ENCODE measurements around the gene SDR42E2.

GRCh38 chr16:22189473-22190080, 27.3 kb downstream of the SDR42E2 start:
- TF ChIP-seq CTCF (IDR thresholded peaks at IDR 0.05; ENCODE audit: borderline replicate concordance, extremely low read depth, low read length, poor library complexity, severe bottlenecking): no peak
- no peak for TF ChIP-seq EZH2 (IDR thresholded peaks at IDR 0.05; ENCODE audit: borderline replicate concordance, low read depth, low read length, severe bottlenecking)
